Adipocyte (in vitro differentiated cells): Measurements from ENCODE around the gene LRRK1.
A peak's percentile ranks its signal among the peaks of the same experiment; 100 is the strongest.

Experiments used
- DNase-seq: peaks from one replicate; pipeline ENCODE4 v3.0.0-alpha.2; 2015; ENCODE audit warnings: low read depth
- H3K27me3 ChIP-seq: replicated peaks from 2 replicates; pipeline ENCODE4 v1.7.0; 2013; ENCODE audit warnings: mild to moderate bottlenecking, low read length, moderate library complexity; ENCODE audit not compliant: control insufficient read depth, insufficient read depth
- H3K36me3 ChIP-seq: 2 replicates; pipeline ENCODE4 v1.7.0; 2013; ENCODE audit warnings: low read length, mild to moderate bottlenecking, moderate library complexity; ENCODE audit not compliant: control insufficient read depth, insufficient read depth, severe bottlenecking
- H3K4me1 ChIP-seq: 2 replicates; pipeline ENCODE4 v1.7.0; 2013; ENCODE audit warnings: mild to moderate bottlenecking, low read length, moderate library complexity; ENCODE audit not compliant: control insufficient read depth, insufficient read depth
- H3K4me3 ChIP-seq: 2 replicates; pipeline ENCODE4 v1.7.0; 2013; ENCODE audit warnings: mild to moderate bottlenecking, low read length, moderate library complexity
- H3K9ac ChIP-seq: 2 replicates; pipeline ENCODE4 v1.7.0; 2013; ENCODE audit warnings: mild to moderate bottlenecking, low read length, moderate library complexity
- H3K9me3 ChIP-seq: 2 replicates; pipeline ENCODE4 v1.7.0; 2013; ENCODE audit warnings: mild to moderate bottlenecking, low read length, moderate library complexity; ENCODE audit not compliant: control insufficient read depth

The LRRK1 gene

GRCh38 chr15:101003081-101003480, 83.9 kb downstream of the LRRK1 start:
- no peak for DNase-seq
- Histone ChIP-seq H3K4me3 (no peak overlapping the region), H3K4me1 (peaks cover 23% of the 10 kb centered on the region), H3K9ac (no peak overlapping the region), H3K9me3 (peaks cover 7% of the 10 kb centered on the region), H3K36me3 (peaks cover 20% of the 10 kb centered on the region), H3K27me3 (no peaks in the 10 kb centered on the region)

GRCh38 chr15:101003706-101004105, 84.5 kb downstream of the LRRK1 start:
- Histone ChIP-seq H3K9me3 (peaks cover 7% of the 10 kb centered on the region), H3K36me3 (peaks cover 20% of the 10 kb centered on the region), H3K9ac (no peak overlapping the region), H3K4me3 (no peak overlapping the region), H3K4me1 (peaks cover 23% of the 10 kb centered on the region), H3K27me3 (no peaks in the 10 kb centered on the region)
- no peak for DNase-seq

GRCh38 chr15:101004500-101004899, 85.3 kb downstream of the LRRK1 start:
- Histone ChIP-seq H3K4me3 (no peak overlapping the region), H3K36me3 (peaks cover 22% of the 10 kb centered on the region), H3K4me1 (peaks cover 16% of the 10 kb centered on the region), H3K9me3 (peaks cover 7% of the 10 kb centered on the region), H3K9ac (no peak overlapping the region), H3K27me3 (no peaks in the 10 kb centered on the region)
- no peak for DNase-seq

- no peaks in the 10 kb centered on the region for H3K27me3 ChIP-seq
- peaks cover 9% of the 10 kb centered on the region for H3K4me1 ChIP-seq
- H3K9ac ChIP-seq: no peak overlapping the region
- H3K36me3 ChIP-seq: peaks cover 22% of the 10 kb centered on the region
- peaks cover 7% of the 10 kb centered on the region for H3K9me3 ChIP-seq
- DNase-seq: no peak
- no peak overlapping the region for H3K4me3 ChIP-seq
These were observed 86.0 kb downstream of the LRRK1 start for GRCh38 chr15:101004986-101005747.

GRCh38 chr15:101006931-101007691, 88.0 kb downstream of the LRRK1 start:
- Histone ChIP-seq H3K27me3 (no peaks in the 10 kb centered on the region), H3K36me3 (peaks cover 14% of the 10 kb centered on the region), H3K4me1 (peaks cover 6% of the 10 kb centered on the region), H3K9me3 (peaks cover 7% of the 10 kb centered on the region), H3K9ac (peak overlapping the region; percentile 72), H3K4me3 (no peak overlapping the region)
- peak; percentile 95 for DNase-seq

GRCh38 chr15:101008158-101009139, 89.3 kb downstream of the LRRK1 start:
- Histone ChIP-seq H3K36me3 (peaks cover 20% of the 10 kb centered on the region), H3K9ac (peak overlapping the region; percentile 65), H3K9me3 (peaks cover 7% of the 10 kb centered on the region), H3K4me3 (peak overlapping the region; percentile 73), H3K27me3 (no peaks in the 10 kb centered on the region), H3K4me1 (peaks cover 6% of the 10 kb centered on the region)
- DNase-seq: peak; percentile 41

- DNase-seq: no peak
These were observed 90.0 kb downstream of the LRRK1 start for GRCh38 chr15:101009176-101009575.

GRCh38 chr15:101010781-101011180, 91.6 kb downstream of the LRRK1 start:
- Histone ChIP-seq H3K9me3 (no peaks in the 10 kb centered on the region), H3K4me3 (no peak overlapping the region), H3K4me1 (peaks cover 6% of the 10 kb centered on the region), H3K27me3 (no peaks in the 10 kb centered on the region), H3K9ac (no peak overlapping the region), H3K36me3 (peaks cover 18% of the 10 kb centered on the region)
- DNase-seq: no peak

More at GRCh38 chr15:101009176-101009575, 90.0 kb downstream of the LRRK1 start:
- Histone ChIP-seq H3K4me3 (no peak overlapping the region), H3K9me3 (peaks cover 7% of the 10 kb centered on the region), H3K27me3 (no peaks in the 10 kb centered on the region), H3K9ac (no peak overlapping the region), H3K4me1 (peaks cover 6% of the 10 kb centered on the region), H3K36me3 (peaks cover 20% of the 10 kb centered on the region)

GRCh38 chr15:101012326-101013200, 93.4 kb downstream of the LRRK1 start:
- Histone ChIP-seq H3K9me3 (no peaks in the 10 kb centered on the region), H3K9ac (no peak overlapping the region), H3K36me3 (peaks cover 26% of the 10 kb centered on the region), H3K4me3 (no peak overlapping the region), H3K4me1 (peaks cover 2% of the 10 kb centered on the region), H3K27me3 (no peaks in the 10 kb centered on the region)
- DNase-seq: no peak

GRCh38 chr15:101013201-101013550, 94.0 kb downstream of the LRRK1 start:
- Histone ChIP-seq H3K9ac (no peak overlapping the region), H3K4me3 (no peak overlapping the region), H3K4me1 (peaks cover 9% of the 10 kb centered on the region), H3K36me3 (peaks cover 26% of the 10 kb centered on the region), H3K27me3 (no peaks in the 10 kb centered on the region), H3K9me3 (no peaks in the 10 kb centered on the region)
- DNase-seq: no peak
